ENCODE measurements around the gene TIGIT.
A peak's percentile ranks its signal among the peaks of the same experiment; 100 is the strongest.

The TIGIT gene

GRCh38 chr3:114293838-114294535, at the start of gene TIGIT:
TIGIT (plus strand) TSS chr3:114294028; CDS start chr3:114294062, 34 bp downstream.
- H3K4me3 Mint-ChIP-seq = no peak within 1 kb of the TSS
- TF ChIP-seq, protein P1, sequence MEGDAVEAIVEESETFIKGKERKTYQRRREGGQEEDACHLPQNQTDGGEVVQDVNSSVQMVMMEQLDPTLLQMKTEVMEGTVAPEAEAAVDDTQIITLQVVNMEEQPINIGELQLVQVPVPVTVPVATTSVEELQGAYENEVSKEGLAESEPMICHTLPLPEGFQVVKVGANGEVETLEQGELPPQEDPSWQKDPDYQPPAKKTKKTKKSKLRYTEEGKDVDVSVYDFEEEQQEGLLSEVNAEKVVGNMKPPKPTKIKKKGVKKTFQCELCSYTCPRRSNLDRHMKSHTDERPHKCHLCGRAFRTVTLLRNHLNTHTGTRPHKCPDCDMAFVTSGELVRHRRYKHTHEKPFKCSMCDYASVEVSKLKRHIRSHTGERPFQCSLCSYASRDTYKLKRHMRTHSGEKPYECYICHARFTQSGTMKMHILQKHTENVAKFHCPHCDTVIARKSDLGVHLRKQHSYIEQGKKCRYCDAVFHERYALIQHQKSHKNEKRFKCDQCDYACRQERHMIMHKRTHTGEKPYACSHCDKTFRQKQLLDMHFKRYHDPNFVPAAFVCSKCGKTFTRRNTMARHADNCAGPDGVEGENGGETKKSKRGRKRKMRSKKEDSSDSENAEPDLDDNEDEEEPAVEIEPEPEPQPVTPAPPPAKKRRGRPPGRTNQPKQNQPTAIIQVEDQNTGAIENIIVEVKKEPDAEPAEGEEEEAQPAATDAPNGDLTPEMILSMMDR (IDR thresholded peaks at IDR 0.05) = no peak
- peaks cover 9% of the 10 kb centered on the region for H3K27me3 Mint-ChIP-seq (ENCODE audit: low read depth, poor library complexity)
- H3K9me3 Mint-ChIP-seq = no peaks in the 10 kb centered on the region
- DNase-seq = no peak
- H3K4me1 Mint-ChIP-seq = no peaks in the 10 kb centered on the region
- peak within 1 kb of the TSS; percentile 67 for H3K27ac Mint-ChIP-seq
- no peaks in the 10 kb centered on the region for H3K36me3 Mint-ChIP-seq (ENCODE audit: low read depth)

- TF ChIP-seq, protein P1 (IDR thresholded peaks at IDR 0.05) = no peak
- Mint-ChIP-seq H3K4me3 (no peak overlapping the region), H3K9me3 (no peaks in the 10 kb centered on the region), H3K4me1 (no peaks in the 10 kb centered on the region), H3K27me3 (ENCODE audit: low read depth, poor library complexity) (no peaks in the 10 kb centered on the region), H3K36me3 (ENCODE audit: low read depth) (no peaks in the 10 kb centered on the region), H3K27ac (no peak overlapping the region)
- no peak for DNase-seq
Observed at GRCh38 chr3:114252954-114253353, 40.9 kb upstream of the TIGIT start.

- peaks cover 4% of the 10 kb centered on the region for H3K9me3 Mint-ChIP-seq
- no peaks in the 10 kb centered on the region for H3K36me3 Mint-ChIP-seq (ENCODE audit: low read depth)
- no peak overlapping the region for H3K27ac Mint-ChIP-seq
- DNase-seq = no peak
- no peaks in the 10 kb centered on the region for H3K4me1 Mint-ChIP-seq
- H3K27me3 Mint-ChIP-seq (ENCODE audit: low read depth, poor library complexity) = no peaks in the 10 kb centered on the region
- TF ChIP-seq, protein P1 (IDR thresholded peaks at IDR 0.05) = no peak
- no peak overlapping the region for H3K4me3 Mint-ChIP-seq
Observed at GRCh38 chr3:114253505-114253904, 40.3 kb upstream of the TIGIT start.

GRCh38 chr3:114259566-114259965, 34.3 kb upstream of the TIGIT start:
- Mint-ChIP-seq H3K4me3 (no peak overlapping the region), H3K36me3 (ENCODE audit: low read depth) (no peaks in the 10 kb centered on the region), H3K4me1 (no peaks in the 10 kb centered on the region), H3K9me3 (peaks cover 35% of the 10 kb centered on the region), H3K27me3 (ENCODE audit: low read depth, poor library complexity) (peaks cover 2% of the 10 kb centered on the region), H3K27ac (no peak overlapping the region)
- DNase-seq = no peak
- TF ChIP-seq, protein P1 (IDR thresholded peaks at IDR 0.05) = no peak

DNA sequence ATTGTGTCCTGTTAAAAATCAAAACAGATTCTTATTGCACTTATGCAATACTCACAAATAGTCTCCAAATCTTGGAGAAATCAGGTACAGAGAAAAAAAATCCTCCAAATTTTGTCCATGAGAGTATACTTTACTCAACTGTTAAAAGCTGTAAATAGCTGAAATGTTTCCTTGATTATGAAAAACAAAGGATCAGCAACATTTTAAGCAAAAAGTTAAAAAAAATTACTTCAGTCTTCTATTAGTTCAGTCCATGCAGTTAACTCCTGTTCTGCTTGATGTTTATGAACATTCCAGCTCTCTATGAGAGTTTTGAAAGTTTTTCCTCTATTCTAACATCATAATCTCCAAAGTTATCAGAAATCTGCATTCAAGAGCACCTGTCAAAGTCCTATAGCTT, 33.7 kb upstream of the TIGIT start:
- Mint-ChIP-seq H3K4me3 (no peak overlapping the region), H3K27ac (no peak overlapping the region), H3K36me3 (ENCODE audit: low read depth) (no peaks in the 10 kb centered on the region), H3K27me3 (ENCODE audit: low read depth, poor library complexity) (peaks cover 2% of the 10 kb centered on the region), H3K4me1 (no peaks in the 10 kb centered on the region), H3K9me3 (peaks cover 39% of the 10 kb centered on the region)
- no peak for DNase-seq
- TF ChIP-seq, protein P1 (IDR thresholded peaks at IDR 0.05) = no peak

- H3K4me1 Mint-ChIP-seq = no peaks in the 10 kb centered on the region
- H3K4me3 Mint-ChIP-seq = no peak overlapping the region
- DNase-seq = no peak
- peaks cover 6% of the 10 kb centered on the region for H3K27me3 Mint-ChIP-seq (ENCODE audit: low read depth, poor library complexity)
- TF ChIP-seq, protein P1 (IDR thresholded peaks at IDR 0.05) = no peak
- no peak overlapping the region for H3K27ac Mint-ChIP-seq
- no peaks in the 10 kb centered on the region for H3K36me3 Mint-ChIP-seq (ENCODE audit: low read depth)
- peaks cover 46% of the 10 kb centered on the region for H3K9me3 Mint-ChIP-seq
Observed at GRCh38 chr3:114270019-114270418, 23.8 kb upstream of the TIGIT start.

Data from nephron progenitor cell (in vitro differentiated cells).